ENCODE data around the gene CUZD1.

The CUZD1 gene

GRCh38 chr10:122855745-122856144 is 10.1 kb upstream of the CUZD1 start:
- no peak for DNase-seq (ENCODE audit: low spot score)

GRCh38 chr10:122854648-122855047 is 9.0 kb upstream of the CUZD1 start:
- no peak for DNase-seq (ENCODE audit: low spot score)

- DNase-seq (ENCODE audit: low spot score) = no peak
Measured at GRCh38 chr10:122853665-122854313, 8.1 kb upstream of the CUZD1 start.

- DNase-seq (ENCODE audit: low spot score) = no peak
Measured at GRCh38 chr10:122852261-122852660, 6.6 kb upstream of the CUZD1 start.

GRCh38 chr10:122850705-122851640 is 5.3 kb upstream of the CUZD1 start:
- DNase-seq (ENCODE audit: low spot score) = no peak

GRCh38 chr10:122849900-122850605 is 4.4 kb upstream of the CUZD1 start:
- DNase-seq (ENCODE audit: low spot score) = no peak

- no peak for DNase-seq (ENCODE audit: low spot score)
Measured at GRCh38 chr10:122849090-122849489, 3.4 kb upstream of the CUZD1 start.

- no peak for DNase-seq (ENCODE audit: low spot score)
Measured at GRCh38 chr10:122847782-122848604, 2.3 kb upstream of the CUZD1 start.

GRCh38 chr10:122844146-122844545 is 1.5 kb downstream of the CUZD1 start:
- DNase-seq (ENCODE audit: low spot score) = no peak

GRCh38 chr10:122841569-122841968 is 4.1 kb downstream of the CUZD1 start:
- no peak for DNase-seq (ENCODE audit: low spot score)

- DNase-seq (ENCODE audit: low spot score) = no peak
Measured at GRCh38 chr10:122839505-122839904, 6.2 kb downstream of the CUZD1 start.

- no peak for DNase-seq (ENCODE audit: low spot score)
Measured at GRCh38 chr10:122838880-122839279, 6.8 kb downstream of the CUZD1 start.

GRCh38 chr10:122835908-122836307 is 9.7 kb downstream of the CUZD1 start:
- DNase-seq (ENCODE audit: low spot score) = no peak

GRCh38 chr10:122830965-122831353 is 14.7 kb downstream of the CUZD1 start:
- DNase-seq (ENCODE audit: low spot score) = no peak

GRCh38 chr10:122830273-122830964 is 15.2 kb downstream of the CUZD1 start:
- DNase-seq (ENCODE audit: low spot score) = no peak

- DNase-seq (ENCODE audit: low spot score) = no peak
Measured at GRCh38 chr10:122829454-122829853, 16.2 kb downstream of the CUZD1 start.

GRCh38 chr10:122828716-122829255 is 16.9 kb downstream of the CUZD1 start:
- no peak for DNase-seq (ENCODE audit: low spot score)

- DNase-seq (ENCODE audit: low spot score) = no peak
Measured at GRCh38 chr10:122827302-122827701, 18.4 kb downstream of the CUZD1 start.

GRCh38 chr10:122822973-122823690 is 22.5 kb downstream of the CUZD1 start:
- no peak for DNase-seq (ENCODE audit: low spot score)

- DNase-seq (ENCODE audit: low spot score) = no peak
Measured at GRCh38 chr10:122821808-122822207, 23.8 kb downstream of the CUZD1 start.

Data from CD4-positive, alpha-beta T cell treated with Interleukin-6 at 100 ng/mL for 8 hours (primary cell).